ENCODE results near the gene INSL6. TPM values are rescaled to one million over a fixed set of nuclear protein-coding genes. Genes with fewer than 3 reads are reported as not detected.

Gene INSL6
- total and polyA plus RNA-seq, 10 of the 15 experiments (the other 5 are each of a cell fraction or from before 2014, with no cell fraction given), result 0.10 to 1.6 (median 0.84) TPM; not detected in 7

- Histone ChIP-seq H2AFZ (ENCODE audit: control insufficient read depth, low read depth, low read length) (no peak overlapping the region), H3K4me1 (ENCODE audit: control insufficient read depth, insufficient read depth, low read length) (no peaks in the 10 kb centered on the region), H3K4me3 (no peak overlapping the region), H3K4me2 (ENCODE audit: control insufficient read depth, insufficient read depth) (no peak overlapping the region), H3K36me3 (ENCODE audit: control insufficient read depth in 2 of 2, insufficient read depth in 2 of 2, low read length in 1 of 2) (no peaks in the 10 kb centered on the region), H3K9ac (ENCODE audit: control insufficient read depth, insufficient read depth, low read length) (no peak overlapping the region), H3K79me2 (ENCODE audit: control insufficient read depth, insufficient read depth, low read length) (no peaks in the 10 kb centered on the region), H3K27ac (ENCODE audit: control insufficient read depth, insufficient read depth) (no peak overlapping the region), H3K27me3 (replicated peaks in 1 of 2; ENCODE audit: control insufficient read depth in 2 of 2, insufficient read depth in 2 of 2, low read length in 1 of 2) (no peaks in the 10 kb centered on the region), H4K20me1 (ENCODE audit: control insufficient read depth, insufficient read depth) (no peaks in the 10 kb centered on the region), H3K9me3 (replicated peaks; ENCODE audit: control insufficient read depth, insufficient read depth, low read length) (no peaks in the 10 kb centered on the region)
- ChIA-PET RAD21 (ENCODE audit: unreplicated experiment) (no interaction called here), CTCF (no interaction called here), POLR2A (no interaction called here), SMC1A (ENCODE audit: uncharacterized antibody, unreplicated experiment) (interaction anchor here (0.6 kb wide), 1 partner anchor 255 kb away, joined by 4 read pairs; no protein-coding TSS in a partner anchor)
- WGBS (ENCODE audit: insufficient coverage, insufficient replicate concordance, low lambda C conversion rate, missing lambda C conversion rate), result 70% methylated on average over 2 of the region's 2 CpGs
- intact Hi-C loops (cut with micrococcal nuclease; ENCODE audit: unreplicated experiment), result loop anchor here (5.0 to 10.0 kb wide), 2 partner anchors 240 to 418 kb away; no protein-coding TSS in a partner anchor
- in situ Hi-C loops (cut with MboI), result no loop called here
- DNase-seq (ENCODE audit: low read depth, low spot score) (no peak), FAIRE-seq (no peak), ATAC-seq (no peak)
- TF ChIP-seq RELB (IDR thresholded peaks at IDR 0.05; ENCODE audit: low read depth) (no peak), BCL11A (IDR thresholded peaks at IDR 0.05; ENCODE audit: low read depth, low read length) (no peak), CHD1 (IDR thresholded peaks at IDR 0.05; ENCODE audit: low read depth, low read length) (no peak), KLF5 (IDR thresholded peaks at IDR 0.05; ENCODE audit: partially characterized antibody) (no peak), ZNF592 (IDR thresholded peaks at IDR 0.05) (no peak), PML (IDR thresholded peaks at IDR 0.05; ENCODE audit: low read length) (no peak), CEBPZ (IDR thresholded peaks at IDR 0.05; ENCODE audit: low read depth, low read length) (no peak), BHLHE40 (IDR thresholded peaks at IDR 0.05; ENCODE audit: borderline replicate concordance in 1 of 2, low read depth in 2 of 2, low read length in 1 of 2) (no peak), MXI1 (IDR thresholded peaks at IDR 0.05; ENCODE audit: low read depth, low read length) (no peak)
- no TSS peak for BruUV-seq (replicated peaks)
Measured at GRCh38 chr9:5184776-5185175, 663 bp downstream of the INSL6 start.

Data from GM12878 (cell line).